Bone marrow (tissue), 2 donors: ENCODE results near the gene UGGT2.
"Not testable (repeated sequence)": the region's sequence is repeated elsewhere in the genome, so short reads cannot be mapped to it uniquely, and the experiment has no call there.

Source experiments
- DNase-seq, 2 donors: peaks; one replicate each; lab custom pipeline; 2025; lab: John Stamatoyannopoulos, UW

The UGGT2 gene

DNA sequence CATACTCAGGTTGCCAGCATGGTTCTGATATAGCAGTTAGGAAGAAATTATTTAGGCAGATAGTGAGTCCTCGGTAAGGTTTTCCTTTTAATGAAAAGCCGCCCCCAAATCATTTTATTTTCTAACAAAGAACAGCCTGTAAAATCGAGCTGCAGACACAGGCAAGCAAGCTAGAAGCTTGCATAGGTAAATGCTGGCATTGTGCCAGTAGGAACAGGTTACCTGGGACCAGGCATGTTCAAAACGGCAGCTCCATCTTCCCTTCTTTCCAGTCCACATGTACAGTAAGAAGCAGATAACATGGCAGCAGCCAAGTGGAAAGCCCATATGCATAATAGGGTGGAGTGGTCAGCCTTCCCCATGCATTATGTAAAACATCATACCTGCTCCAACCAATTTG lies 71.1 kb downstream of the UGGT2 start:
- DNase-seq = no peak

DNA sequence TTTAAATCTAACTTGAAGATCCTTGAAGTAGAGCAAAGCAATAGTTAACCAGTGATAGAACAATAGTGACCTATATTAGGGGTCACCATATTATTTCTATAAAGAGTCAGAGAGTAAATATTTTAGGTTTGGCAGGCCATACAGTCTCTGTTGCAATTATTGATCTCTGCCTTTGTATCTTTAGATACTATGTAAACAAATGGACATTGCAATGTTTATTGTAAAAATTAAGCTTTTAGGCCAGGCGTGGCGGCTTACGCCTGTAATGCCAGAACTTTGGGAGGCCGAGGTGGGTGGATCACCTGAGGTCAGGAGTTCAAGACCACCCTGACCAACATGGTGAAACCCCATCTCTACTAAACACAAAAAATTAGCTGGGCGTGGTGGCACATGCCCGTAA lies 80.5 kb downstream of the UGGT2 start:
- DNase-seq = not testable (repeated sequence)

DNA sequence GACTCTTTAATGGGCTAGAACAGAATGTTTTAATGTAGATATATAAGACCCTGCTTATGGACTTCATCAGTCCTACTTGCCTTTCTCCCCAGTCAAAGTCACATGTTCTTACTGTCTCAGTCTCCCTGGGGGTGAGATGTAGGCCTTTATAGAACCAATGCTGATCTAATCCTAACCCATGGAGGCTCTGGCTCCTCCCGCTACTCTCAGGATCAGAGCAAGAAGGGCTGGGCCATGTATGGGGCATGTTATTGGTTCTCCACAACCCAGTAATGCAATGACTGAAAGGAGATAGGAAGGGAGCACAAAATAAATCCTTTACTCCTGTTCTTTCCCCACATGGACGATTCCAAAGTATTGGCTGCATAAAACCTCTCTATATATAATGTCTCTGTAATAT lies 82.3 kb downstream of the UGGT2 start:
- no peak for DNase-seq

DNA sequence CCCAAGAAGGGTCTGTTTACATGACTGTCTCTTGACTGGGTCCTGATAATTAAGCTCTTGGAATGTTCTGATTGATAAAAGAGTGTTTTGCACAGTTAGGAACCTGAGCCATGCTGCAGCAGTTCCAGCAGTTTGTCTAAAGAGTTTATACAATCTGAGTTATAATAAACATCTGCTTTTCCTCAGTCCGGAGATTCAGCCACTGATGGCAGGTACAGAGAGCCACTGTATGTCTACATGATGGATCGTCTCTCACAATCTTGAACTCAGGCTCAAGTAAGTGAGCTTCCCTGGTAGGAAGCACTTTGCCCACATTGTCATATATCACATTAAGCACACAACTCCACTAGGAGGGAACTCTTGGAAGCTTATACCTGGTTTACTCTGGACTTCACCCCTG lies 84.3 kb downstream of the UGGT2 start:
- no peak for DNase-seq

DNA sequence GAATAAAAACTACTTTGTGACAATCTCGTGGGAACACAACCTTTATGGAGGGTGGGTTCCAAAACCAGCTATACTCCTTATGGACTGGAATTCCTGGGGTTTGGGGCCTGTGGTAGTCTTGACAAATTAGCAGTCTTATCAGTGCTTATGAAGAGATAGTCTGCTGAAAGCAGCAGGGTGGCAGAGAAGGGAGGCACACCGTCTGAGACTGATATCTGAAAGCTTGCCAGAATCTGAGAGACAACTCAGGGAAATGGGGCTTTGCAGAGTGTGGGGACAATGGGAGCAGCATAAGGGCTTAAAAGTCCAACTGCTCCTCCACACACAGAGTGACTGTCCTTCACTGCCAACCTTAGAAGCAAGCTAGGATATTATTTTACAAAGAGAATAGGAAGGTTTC lies 95.9 kb downstream of the UGGT2 start:
- no peak for DNase-seq

DNA sequence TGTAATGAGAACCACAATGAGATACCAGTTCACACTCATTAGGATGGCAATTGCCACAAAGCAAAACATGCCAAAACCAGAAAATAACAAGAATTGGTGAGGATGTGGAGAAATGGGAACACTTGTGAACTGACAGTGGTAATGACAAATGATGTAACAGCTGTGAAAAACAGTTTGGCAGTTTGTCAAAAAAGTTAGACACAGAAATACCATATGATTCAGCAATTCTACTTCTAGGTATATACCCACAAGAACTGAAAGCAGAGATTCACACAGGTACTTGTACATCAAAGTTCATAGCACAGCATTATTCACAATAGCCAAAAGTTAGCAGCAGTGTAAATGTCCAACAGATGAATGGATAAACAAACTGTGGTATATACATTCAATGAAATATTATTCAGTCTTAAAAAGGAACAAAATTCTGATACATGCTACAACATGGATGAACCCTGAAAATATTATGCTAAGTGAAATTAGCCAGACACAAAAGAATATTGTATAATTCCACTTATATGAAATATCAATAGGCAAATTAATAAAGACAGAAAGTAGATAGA lies 96.5 kb downstream of the UGGT2 start:
- no peak for DNase-seq

DNA sequence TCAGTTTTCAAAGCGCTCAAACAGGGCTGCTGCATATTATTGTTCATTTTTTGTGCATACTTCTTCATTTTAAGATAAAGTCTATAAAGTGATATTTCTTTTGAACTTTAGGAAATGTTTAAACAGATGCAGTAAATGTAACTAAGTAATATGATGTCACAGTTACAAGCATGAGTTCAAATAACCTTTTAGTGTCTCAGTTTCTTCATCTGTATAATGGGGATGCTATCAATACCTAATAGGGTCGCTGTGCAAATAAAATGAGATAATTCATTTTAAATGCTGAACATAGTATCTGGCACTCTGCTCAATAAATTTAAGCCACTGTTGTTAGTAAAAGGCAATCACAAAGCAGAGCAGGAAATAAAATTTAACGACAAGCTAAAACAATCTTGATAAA lies 97.5 kb downstream of the UGGT2 start:
- no peak for DNase-seq

DNA sequence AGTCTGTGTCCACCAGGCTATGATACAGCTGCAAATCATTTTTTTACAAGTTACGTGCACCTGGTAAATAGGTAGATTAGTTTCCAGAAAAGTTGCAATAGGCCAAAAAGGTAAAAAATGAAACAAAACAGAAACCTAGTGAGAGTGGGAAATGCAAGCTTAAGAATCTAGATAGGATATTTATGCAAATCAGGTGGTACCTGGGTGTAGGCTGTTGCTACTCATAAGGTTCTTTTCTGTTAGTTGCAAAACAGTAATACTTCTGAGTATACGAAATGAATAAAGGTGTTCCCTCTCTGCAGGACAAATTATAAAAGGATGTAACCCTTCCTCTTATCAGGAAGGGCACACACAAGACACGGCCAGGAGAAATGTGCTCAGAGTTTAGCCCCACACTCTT lies 97.9 kb downstream of the UGGT2 start:
- no peak for DNase-seq

DNA sequence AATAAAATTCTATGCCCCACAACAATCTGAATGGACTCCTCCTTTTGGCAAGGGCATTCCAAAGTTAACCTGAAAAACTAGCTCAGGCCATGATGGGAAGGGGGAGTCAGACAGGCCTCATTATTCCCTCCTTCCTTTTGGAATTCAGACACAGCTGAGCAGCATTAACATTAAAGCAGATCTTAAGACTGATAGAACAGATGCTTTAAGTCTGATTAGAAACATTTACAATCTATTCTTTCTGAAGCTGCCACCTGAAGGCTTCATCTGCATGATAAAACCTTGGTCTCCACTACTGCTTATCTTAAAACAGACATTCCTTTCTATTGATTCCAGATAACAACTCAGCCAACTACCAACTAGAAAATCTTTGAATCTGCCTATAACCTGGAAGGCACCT lies 98.9 kb downstream of the UGGT2 start:
- no peak for DNase-seq

DNA sequence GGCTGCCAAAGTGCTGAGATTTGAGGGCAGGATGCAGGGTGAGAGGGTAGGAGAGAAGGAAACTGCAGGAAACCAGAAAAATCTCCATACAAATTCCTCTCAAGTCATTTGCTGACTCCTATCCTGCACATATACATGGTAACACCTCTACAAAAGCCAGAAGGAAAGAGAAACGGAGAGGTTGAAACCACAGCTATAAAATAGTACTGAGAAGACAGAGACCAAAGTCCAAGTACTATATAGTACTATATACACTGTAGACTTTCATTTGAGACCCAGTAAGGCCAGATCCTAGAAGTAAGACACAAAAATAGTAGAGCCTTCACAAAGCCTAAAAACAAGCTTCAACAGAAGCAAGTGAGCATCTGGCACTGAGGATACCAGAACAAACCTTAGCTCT lies 103.1 kb downstream of the UGGT2 start:
- no peak for DNase-seq

DNA sequence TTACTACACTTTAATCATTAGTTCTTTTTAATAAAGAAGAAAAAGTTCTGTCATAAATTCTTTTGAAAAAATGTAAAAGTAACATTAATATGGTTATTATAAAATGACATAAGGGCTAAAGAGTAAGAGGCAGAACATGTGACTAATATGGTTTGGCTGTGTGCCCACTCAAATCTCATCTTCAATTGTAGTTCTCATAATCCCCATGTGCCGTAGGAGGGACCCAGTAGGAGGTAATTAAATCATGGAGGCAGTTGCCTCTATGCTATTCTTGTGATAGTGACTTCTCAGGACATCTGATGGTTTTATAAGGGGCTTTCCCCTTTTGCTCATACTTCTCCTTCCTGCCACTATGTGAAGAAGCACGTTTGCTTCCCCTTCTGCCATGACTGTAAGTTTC lies 104.5 kb downstream of the UGGT2 start:
- DNase-seq = no peak

DNA sequence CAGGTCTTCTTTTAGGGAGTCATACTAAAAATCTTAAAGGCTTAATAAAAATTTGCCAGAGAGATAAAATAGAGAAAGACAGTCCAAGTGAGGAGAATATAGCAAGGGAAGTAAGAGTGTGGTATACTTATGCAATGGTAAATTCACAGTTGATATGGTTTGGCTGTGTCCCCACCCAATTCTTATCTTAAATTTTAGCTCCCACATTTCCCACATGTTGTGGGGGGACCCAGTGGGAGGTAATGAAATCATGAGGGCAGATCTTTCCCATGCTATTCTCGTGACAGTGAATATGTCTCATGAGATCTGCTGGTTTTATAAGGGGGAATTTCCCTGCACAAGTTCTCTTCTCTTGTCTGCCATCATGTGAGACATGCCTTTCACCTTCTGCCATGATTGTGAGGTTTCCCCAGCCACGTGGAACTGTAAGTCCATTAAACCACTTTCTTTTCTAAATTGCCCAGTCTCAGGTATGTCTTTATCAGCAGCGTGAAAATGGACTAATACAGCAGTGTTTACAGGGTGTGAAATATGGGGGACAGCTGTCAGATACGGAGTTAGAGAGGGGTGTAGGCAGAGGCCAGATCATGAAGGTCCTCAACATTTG lies 115.4 kb downstream of the UGGT2 start:
- no peak for DNase-seq

DNA sequence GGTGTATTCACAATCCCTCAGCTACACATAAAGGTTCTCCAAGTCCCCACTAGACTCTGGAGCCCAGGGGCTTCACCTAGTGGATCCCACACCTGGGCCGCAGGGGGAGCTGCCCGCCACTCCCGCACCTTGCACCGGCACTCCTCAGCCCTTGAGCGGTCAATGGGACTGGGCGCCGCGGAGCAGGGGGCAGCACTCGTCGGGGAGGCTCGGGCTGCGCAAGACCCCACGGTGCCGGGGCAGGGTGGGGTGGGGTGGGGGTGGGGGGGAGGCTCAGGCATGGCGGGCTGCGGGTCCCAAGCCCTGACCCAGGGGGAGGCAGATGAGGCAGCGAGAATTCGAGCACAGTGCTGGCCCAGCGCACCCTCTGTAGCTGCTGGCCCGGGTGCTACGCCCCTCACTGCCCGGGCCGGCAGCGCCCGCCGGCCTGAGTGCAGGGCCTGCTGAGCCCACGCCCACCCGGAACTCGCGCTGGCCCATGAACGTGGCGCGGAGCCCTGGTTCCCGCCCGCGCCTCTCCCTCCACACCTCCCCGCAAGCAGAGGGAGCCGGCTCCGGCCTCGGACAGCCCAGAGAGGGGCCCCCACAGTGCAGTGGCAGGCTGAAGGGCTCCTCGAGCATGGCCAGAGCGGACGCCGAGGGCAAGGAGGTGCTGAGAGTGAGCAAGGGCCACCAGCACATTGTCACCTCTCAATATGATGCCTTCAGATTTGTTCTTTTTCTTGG lies 121.7 kb downstream of the UGGT2 start:
- no peak for DNase-seq

DNA sequence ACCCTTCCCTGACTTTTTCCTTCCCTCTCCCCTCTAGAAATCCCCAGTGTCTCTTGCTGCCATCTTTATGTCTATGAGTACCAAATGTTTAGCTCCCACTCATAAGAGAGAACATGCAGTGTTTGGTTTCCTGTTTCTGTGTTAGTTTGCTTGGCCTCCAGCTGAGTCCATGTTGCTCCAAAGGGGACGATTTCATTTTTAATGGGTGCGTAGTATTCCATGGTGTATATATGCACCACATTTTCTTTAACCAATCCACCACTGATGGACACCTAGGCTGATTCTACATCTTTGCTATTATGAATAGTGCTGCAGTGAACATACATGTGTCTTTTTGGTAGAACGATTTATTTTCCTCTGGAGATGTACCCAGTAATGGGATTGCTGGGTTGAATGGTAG lies 123.8 kb downstream of the UGGT2 start:
- DNase-seq = no peak

DNA sequence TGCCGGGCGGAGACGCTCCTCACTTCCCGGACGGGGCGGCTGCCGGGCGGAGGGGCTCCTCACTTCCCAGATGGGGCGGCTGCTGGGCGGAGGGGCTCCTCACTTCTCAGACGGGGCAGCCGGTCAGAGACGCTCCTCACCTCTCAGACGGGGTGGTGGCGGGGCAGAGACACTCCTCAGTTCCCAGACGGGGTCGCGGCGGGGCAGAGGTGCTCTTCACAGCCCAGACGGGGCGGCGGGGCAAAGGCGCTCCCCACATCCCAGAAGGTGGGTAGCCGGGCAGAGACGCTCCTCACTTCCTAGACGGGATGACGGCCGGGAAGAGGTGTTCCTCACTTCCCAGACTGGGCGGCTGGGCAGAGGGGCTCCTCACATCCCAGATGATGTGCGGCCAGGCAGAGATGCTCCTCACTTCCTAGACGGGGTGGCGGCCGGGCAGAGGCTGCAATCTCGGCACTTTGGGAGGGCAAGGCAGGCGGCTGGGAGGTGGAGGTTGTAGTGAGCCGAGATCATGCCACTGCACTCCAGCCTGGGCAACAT lies 124.8 kb downstream of the UGGT2 start:
- DNase-seq = not testable (repeated sequence)

DNA sequence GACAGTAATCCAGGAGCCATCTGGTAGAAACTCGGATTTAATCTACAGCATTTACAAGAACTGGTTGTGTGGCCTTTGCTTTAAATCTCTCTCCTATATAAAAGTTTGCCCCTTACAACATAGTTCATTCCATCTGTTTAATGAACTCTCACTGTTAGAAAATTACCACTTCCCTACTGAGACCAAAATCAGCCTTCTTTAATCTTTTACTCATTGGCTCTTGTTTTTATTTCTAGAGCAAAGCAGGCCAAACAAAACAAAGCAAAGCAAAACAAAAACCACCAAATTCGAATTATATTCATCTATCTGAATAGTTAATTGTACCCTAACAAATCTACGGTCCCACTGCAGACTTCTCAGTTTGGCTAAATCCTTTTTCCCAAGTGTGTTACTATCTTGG lies 127.0 kb downstream of the UGGT2 start:
- DNase-seq = no peak

DNA sequence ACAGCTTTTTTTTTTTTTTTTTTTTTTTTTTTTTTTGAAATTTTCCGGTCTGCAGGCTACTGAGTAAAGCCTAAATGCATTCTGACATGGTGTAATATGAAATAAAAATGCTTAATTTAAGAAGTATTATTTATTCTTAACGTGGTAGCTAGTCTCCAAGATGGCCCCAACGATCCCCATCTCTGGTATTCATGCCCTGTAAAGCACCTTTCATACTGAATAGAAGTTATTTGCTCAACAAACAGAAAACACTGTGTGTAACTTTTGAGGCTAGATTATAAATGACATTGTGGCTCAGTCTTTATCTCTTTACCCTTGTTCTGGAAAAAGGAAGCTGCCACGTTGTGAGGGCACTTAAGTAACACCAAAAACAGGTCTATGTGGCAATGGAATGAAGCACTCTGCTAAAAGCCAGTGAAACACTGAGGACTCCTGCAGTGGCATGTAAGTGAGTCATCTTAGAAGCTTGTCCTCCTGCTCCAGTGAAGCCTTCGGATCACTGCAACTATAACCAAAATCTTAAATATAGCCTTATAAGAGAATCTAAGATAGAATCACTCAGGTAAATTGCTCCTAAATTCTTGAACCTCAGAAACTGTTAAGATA lies 128.7 kb downstream of the UGGT2 start:
- DNase-seq = no peak

DNA sequence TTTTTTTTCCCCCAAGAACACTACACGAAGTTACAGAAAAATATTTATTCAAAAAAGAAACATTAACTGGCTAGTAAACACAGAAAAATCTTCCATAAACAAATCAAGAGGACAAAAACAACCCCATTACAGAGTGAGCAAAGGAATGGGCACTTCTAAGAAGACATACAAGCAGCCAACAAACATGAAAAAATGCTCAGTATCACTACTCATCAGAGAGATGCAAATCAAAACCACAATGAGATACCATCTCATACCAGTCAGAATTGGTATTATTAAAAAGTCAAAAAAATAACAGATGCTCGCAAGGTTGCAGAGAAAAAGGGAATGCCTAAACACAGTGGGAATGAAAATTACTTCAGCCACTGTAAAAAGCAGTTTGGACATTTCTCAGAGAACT lies 131.7 kb downstream of the UGGT2 start:
- no peak for DNase-seq

DNA sequence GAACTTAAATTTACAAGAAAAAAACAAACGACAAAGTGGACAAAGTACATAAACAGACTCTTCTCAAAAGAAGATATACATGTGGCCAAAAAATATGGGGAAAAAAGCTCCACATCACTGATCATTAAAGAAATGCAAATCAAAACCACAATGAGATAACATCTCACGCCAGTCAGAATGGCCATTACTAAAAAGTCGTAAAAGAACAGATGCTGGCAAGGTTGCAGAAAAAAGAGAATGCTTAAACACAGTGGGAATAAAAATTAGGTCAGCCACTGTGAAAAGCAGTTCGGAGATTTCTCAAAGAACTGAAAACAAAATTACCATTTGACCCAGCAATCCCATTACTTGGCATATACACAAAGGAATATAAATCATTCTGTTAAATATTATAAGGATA lies 132.7 kb downstream of the UGGT2 start:
- DNase-seq = no peak

DNA sequence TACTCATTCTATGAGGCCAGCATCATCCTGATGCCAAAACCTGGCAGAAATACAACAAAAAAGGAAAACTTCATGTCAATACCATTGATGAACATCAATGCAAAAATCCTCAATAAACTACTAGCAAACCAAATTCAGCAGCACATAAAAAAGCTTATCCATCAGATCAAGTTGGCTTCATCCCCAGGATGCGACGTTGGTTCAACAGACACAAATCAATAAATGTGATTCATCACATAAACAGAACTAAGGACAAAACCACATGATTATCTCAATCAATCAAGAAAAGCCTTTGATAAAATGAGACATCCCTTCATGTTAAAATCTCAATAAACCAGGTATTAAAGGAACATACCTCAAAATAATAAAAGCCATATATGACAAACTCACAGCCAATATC lies 134.3 kb downstream of the UGGT2 start:
- no peak for DNase-seq

DNA sequence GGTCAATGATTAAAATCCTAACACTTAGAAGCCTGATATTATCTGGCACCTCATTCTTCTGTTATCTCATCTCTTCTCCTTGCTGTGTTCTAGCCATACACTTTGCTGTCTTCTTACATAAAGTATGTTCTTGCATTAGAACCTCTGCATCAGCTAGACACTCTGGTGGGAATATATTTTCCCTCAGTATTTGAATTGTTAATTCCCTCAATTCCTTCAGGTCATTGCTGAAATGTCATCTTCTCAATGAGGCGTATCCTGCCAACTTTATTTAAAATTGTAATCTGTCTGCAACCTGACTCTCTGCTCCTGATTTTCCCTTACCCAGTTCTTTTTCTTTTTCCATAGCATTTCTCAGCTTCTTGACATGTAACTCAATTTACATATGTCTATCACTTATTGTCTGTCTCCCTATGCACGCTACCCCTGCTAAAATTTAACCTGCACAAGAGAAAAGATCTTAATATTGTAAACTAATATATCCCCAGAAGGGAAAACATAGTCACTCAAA lies 138.2 kb downstream of the UGGT2 start:
- no peak for DNase-seq

DNA sequence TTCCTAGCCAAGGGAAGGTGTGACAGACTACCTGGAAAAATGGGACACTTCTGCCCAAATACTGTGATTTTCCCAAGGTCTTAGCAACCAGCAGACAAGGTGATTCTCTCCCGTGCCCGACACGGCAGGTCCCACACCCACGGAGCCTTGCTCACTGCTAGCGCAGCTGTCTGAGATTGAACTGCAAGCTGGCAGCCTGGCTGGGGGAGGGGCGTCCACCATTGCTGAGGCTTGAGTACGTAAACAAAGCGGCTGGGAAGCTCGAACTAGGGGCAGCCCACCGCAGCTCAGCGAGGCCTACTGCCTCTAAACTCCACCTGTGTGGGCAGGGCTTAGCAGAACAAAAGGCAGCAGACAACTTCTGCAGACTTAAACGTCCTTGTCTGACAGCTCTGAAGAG lies 146.2 kb downstream of the UGGT2 start:
- no peak for DNase-seq

DNA sequence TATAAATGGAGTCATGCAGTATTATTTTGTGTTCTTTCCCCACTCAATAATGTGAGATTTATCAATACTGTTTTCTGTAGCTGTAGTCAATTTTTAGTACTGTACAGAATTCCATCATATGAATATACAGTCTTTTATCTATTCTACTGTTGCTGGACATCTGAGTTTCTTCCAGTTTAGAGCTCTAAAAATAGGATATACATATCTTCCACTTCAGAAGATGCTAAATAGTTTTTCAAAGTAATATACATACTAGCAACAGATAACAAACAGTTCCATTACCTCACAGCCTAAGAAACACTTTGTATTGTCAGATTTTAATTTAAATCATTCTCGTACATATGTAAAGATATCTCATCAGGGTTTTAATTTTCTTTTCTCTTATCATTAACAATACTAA lies 149.6 kb downstream of the UGGT2 start:
- DNase-seq = no peak
